ENCODE results near the gene DNAI2.

Gene DNAI2

DNA sequence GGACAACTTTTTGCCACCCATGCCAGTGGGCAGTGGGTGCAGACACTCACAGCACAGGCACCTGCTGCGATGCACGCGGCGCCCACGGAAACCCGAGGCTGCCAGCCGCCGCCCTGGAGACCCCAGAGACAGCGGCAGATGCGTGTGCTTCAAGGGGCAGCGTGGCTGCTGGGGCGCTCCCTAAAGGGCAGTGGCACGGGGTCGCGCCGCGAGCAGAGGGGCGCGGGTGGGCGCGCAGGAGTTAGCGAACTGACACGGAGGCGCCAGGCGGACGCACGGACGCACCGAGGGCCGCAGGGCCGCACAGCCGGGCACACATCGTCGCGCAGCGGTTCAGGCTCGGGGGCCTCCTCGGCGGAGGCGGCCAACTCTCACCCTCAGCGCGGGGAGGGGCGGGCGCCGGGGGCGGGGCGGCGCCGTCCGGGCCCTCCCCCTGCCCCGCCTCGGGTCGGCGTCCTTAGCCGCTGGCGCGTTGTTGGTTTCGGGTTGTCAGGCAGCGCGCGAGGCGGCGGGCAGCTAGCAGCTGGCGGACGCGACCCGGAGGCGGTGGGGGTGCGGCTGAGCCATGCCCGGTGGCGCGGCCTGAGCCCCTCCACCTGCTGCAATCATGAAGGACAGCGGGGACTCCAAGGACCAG, 51.8 kb downstream of the DNAI2 start, which contains the start of gene KIF19:
KIF19 (plus strand) TSS at position 484 of the 637 bp plus-strand sequence; CDS start at position 608, 124 bp downstream.
- H3K9ac ChIP-seq = peak within 1 kb of the TSS; percentile 35 to 65 (median 60); a peak in 19 of 22 replicates
- no peaks in the 10 kb centered on the region for H3K9me3 ChIP-seq (replicated peaks in 1 of 11)
- peaks cover 7 to 42% (median 18%) of the 10 kb centered on the region in 11 experiments; a peak in 19 of 22 replicates for H3K27me3 ChIP-seq
- H4K20me1 ChIP-seq = peaks cover 0 to 7% (median 0%) of the 10 kb centered on the region in 11 experiments; a peak in 3 of 22 replicates
- peak within 1 kb of the TSS in 7 of 11 experiments; percentile 16 to 66 (median 50); a peak in 12 of 22 replicates for H3K27ac ChIP-seq
- TF ChIP-seq Cebpa-rat (IDR thresholded peaks at IDR 0.05) = no peak
- peak within 1 kb of the TSS; percentile 90 to 100 (median 99) for H3K4me2 ChIP-seq
- peak within 1 kb of the TSS; percentile 48 to 68 (median 55) for H3K4me3 ChIP-seq
- no peaks in the 10 kb centered on the region for H3K36me3 ChIP-seq
- H3K4me1 ChIP-seq = peaks cover 28 to 69% (median 58%) of the 10 kb centered on the region in 10 experiments

DNA sequence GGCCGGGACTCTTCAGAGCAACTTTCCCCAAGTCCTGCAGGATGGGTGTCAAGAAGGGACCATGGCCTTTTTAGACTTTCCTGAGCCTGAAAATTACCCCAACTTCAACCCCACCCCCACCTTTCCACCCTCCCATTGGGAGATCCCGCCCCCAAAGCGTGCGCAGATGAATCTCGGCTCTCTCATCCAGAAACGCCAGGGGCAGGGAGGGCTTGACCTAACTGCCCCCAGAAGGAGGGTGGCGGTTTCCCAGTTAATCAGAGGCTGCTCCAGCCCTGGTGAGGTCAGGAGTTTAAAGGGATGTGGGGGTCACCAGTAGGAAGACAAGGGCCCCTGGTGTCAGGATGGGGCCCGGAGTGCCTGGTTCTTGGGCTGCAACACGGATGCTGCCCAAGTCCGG, 52.5 kb downstream of the DNAI2 start:
- TF ChIP-seq Cebpa-rat (IDR thresholded peaks at IDR 0.05) = no peak
- Histone ChIP-seq H3K36me3 (no peaks in the 10 kb centered on the region), H3K9me3 (replicated peaks in 1 of 11) (no peaks in the 10 kb centered on the region), H4K20me1 (peaks cover 0 to 7% (median 0%) of the 10 kb centered on the region in 11 experiments; a peak in 3 of 22 replicates), H3K9ac (peak overlapping the region; percentile 35 to 65 (median 60); a peak in 18 of 22 replicates), H3K27me3 (peaks cover 7 to 42% (median 18%) of the 10 kb centered on the region in 11 experiments; a peak in 19 of 22 replicates), H3K27ac (0 out of 22 replicates have a peak overlapping the region, but pooled peaks of 3 of the 11 experiments have one; percentile 13 to 66 (median 33)), H3K4me2 (peak overlapping the region; percentile 90 to 100 (median 99)), H3K4me3 (peak overlapping the region; percentile 48 to 68 (median 55)), H3K4me1 (peaks cover 28 to 69% (median 58%) of the 10 kb centered on the region in 10 experiments)

GRCh38 chr17:74328487-74328886, 54.5 kb downstream of the DNAI2 start:
- H4K20me1 ChIP-seq = peaks cover 0 to 7% (median 0%) of the 10 kb centered on the region in 11 experiments; a peak in 3 of 22 replicates
- H3K4me3 ChIP-seq = no peak overlapping the region
- H3K9ac ChIP-seq = peak overlapping the region in 3 of 11 experiments; percentile 3 to 29 (median 17); a peak in 1 of 22 replicates
- H3K9me3 ChIP-seq (replicated peaks in 1 of 11) = no peaks in the 10 kb centered on the region
- TF ChIP-seq Cebpa-rat (IDR thresholded peaks at IDR 0.05) = no peak
- H3K4me2 ChIP-seq = peak overlapping the region in 9 of 11 experiments; percentile 90 to 100 (median 99); a peak in 18 of 22 replicates
- peaks cover 37 to 86% (median 73%) of the 10 kb centered on the region in 10 experiments for H3K4me1 ChIP-seq
- H3K36me3 ChIP-seq = no peaks in the 10 kb centered on the region
- H3K27me3 ChIP-seq = peaks cover 7 to 42% (median 18%) of the 10 kb centered on the region in 11 experiments; a peak in 19 of 22 replicates
- no peak overlapping the region for H3K27ac ChIP-seq

- Histone ChIP-seq H3K4me2 (peak overlapping the region; percentile 21 to 100 (median 93); a peak in 20 of 22 replicates), H3K4me1 (peaks cover 37 to 82% (median 73%) of the 10 kb centered on the region in 10 experiments), H3K27ac (no peak overlapping the region), H3K4me3 (no peak overlapping the region), H3K9ac (no peak overlapping the region), H3K36me3 (no peaks in the 10 kb centered on the region), H3K27me3 (peaks cover 7 to 42% (median 18%) of the 10 kb centered on the region in 11 experiments; a peak in 19 of 22 replicates), H3K9me3 (replicated peaks in 1 of 11) (no peaks in the 10 kb centered on the region), H4K20me1 (peaks cover 0 to 7% (median 0%) of the 10 kb centered on the region in 11 experiments; a peak in 3 of 22 replicates)
- no peak for TF ChIP-seq Cebpa-rat (IDR thresholded peaks at IDR 0.05)
Observed at GRCh38 chr17:74329378-74329777, 55.3 kb downstream of the DNAI2 start.

- no peak for TF ChIP-seq Cebpa-rat (IDR thresholded peaks at IDR 0.05)
- H3K27me3 ChIP-seq = peaks cover 7 to 33% (median 17%) of the 10 kb centered on the region in 11 experiments; a peak in 19 of 22 replicates
- H3K4me3 ChIP-seq = no peak overlapping the region
- no peaks in the 10 kb centered on the region for H3K36me3 ChIP-seq
- peaks cover 30 to 71% (median 63%) of the 10 kb centered on the region in 10 experiments for H3K4me1 ChIP-seq
- H4K20me1 ChIP-seq = peaks cover 0 to 8% (median 0%) of the 10 kb centered on the region in 11 experiments; a peak in 3 of 22 replicates
- H3K27ac ChIP-seq = no peak overlapping the region
- H3K4me2 ChIP-seq = peak overlapping the region in 7 of 11 experiments; percentile 33 to 100 (median 53); a peak in 10 of 22 replicates
- no peaks in the 10 kb centered on the region for H3K9me3 ChIP-seq (replicated peaks in 1 of 11)
- no peak overlapping the region for H3K9ac ChIP-seq
Observed at GRCh38 chr17:74330446-74330845, 56.4 kb downstream of the DNAI2 start.

- H3K27ac ChIP-seq = peak overlapping the region in 3 of 11 experiments; percentile 21 to 47 (median 29); a peak in 5 of 22 replicates
- H4K20me1 ChIP-seq = peaks cover 0 to 11% (median 0%) of the 10 kb centered on the region in 11 experiments; a peak in 2 of 22 replicates
- no peaks in the 10 kb centered on the region for H3K9me3 ChIP-seq (replicated peaks in 1 of 11)
- H3K9ac ChIP-seq = peak overlapping the region in 4 of 11 experiments; percentile 11 to 45 (median 32); a peak in 4 of 22 replicates
- no peaks in the 10 kb centered on the region for H3K36me3 ChIP-seq
- peaks cover 0 to 16% (median under 1%) of the 10 kb centered on the region in 11 experiments; a peak in 6 of 22 replicates for H3K27me3 ChIP-seq
- H3K4me3 ChIP-seq = no peak overlapping the region
- H3K4me1 ChIP-seq = peaks cover 14 to 54% (median 46%) of the 10 kb centered on the region in 10 experiments
- no peak for TF ChIP-seq Cebpa-rat (IDR thresholded peaks at IDR 0.05)
- H3K4me2 ChIP-seq = peak overlapping the region; percentile 61 to 89 (median 70)
Observed at GRCh38 chr17:74332017-74332650, 58.1 kb downstream of the DNAI2 start.

DNA sequence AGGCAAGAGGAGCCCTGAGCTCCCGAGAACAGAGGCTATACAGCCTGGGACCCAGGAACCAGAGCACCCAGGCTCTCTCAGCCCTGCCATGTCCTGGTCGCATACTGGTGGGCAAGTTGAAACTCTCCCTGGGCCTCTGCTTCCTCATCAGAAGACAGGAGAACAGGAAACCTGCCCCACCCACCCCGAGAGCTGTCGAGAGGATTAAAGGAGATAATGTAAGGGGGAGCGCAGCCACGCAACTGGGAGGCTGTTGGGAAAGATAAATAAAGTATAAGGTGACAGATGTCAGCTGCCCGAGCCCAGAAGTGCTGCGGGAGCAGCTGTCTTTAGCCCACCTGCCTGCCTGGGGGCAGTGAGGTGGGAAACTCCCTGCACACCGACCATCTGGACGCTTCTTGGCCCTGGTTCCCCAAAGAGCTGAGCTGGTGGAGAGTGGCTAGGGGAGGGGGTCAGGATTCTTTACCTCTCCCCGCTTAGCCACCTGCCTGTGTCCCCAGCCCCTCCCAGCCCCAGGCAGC, 58.8 kb downstream of the DNAI2 start:
- H3K9me3 ChIP-seq (replicated peaks in 1 of 11) = no peaks in the 10 kb centered on the region
- peak overlapping the region in 3 of 11 experiments; percentile 21 to 47 (median 29); a peak in 5 of 22 replicates for H3K27ac ChIP-seq
- peaks cover 0 to 10% (median 0%) of the 10 kb centered on the region in 11 experiments; a peak in 3 of 22 replicates for H3K27me3 ChIP-seq
- H3K4me1 ChIP-seq = peaks cover 9 to 47% (median 39%) of the 10 kb centered on the region in 10 experiments
- TF ChIP-seq Cebpa-rat (IDR thresholded peaks at IDR 0.05) = no peak
- H3K4me3 ChIP-seq = no peak overlapping the region
- peak overlapping the region; percentile 61 to 89 (median 70) for H3K4me2 ChIP-seq
- H3K9ac ChIP-seq = peak overlapping the region in 6 of 11 experiments; percentile 11 to 45 (median 36); a peak in 6 of 22 replicates
- no peaks in the 10 kb centered on the region for H3K36me3 ChIP-seq
- peaks cover 0 to 11% (median 0%) of the 10 kb centered on the region in 11 experiments; a peak in 2 of 22 replicates for H4K20me1 ChIP-seq

- no peak for TF ChIP-seq Cebpa-rat (IDR thresholded peaks at IDR 0.05)
- H3K9ac ChIP-seq = no peak overlapping the region
- peaks cover 0 to 11% (median 0%) of the 10 kb centered on the region in 11 experiments; a peak in 2 of 22 replicates for H4K20me1 ChIP-seq
- H3K4me1 ChIP-seq = peaks cover 17 to 45% (median 37%) of the 10 kb centered on the region in 10 experiments
- H3K27ac ChIP-seq = no peak overlapping the region
- H3K36me3 ChIP-seq = no peaks in the 10 kb centered on the region
- H3K4me2 ChIP-seq = no peak overlapping the region
- no peak overlapping the region for H3K4me3 ChIP-seq
- no peaks in the 10 kb centered on the region for H3K9me3 ChIP-seq (replicated peaks in 1 of 11)
- peaks cover 0 to 1% (median 0%) of the 10 kb centered on the region in 11 experiments; a peak in 1 of 22 replicates for H3K27me3 ChIP-seq
Observed at GRCh38 chr17:74334393-74335039, 60.5 kb downstream of the DNAI2 start.

All from BLaER1 treated with 17β-estradiol and CSF1 and Interleukin-3, amounts not matched to agents 10 nM and 100 nM (cell line).